Measurements from ENCODE around the gene COL27A1. TPM values are rescaled to one million over a fixed set of nuclear protein-coding genes. Genes with fewer than 3 reads are reported as not detected.

COL27A1 gene
- total RNA-seq, 1 donor from 2014 or later, result 0.33 TPM

- Mint-ChIP-seq H3K36me3 (ENCODE audit: low read depth) (no peaks in the 10 kb centered on the region), H3K4me3 (no peak overlapping the region), H3K27ac (no peak overlapping the region), H3K4me1 (no peaks in the 10 kb centered on the region), H3K27me3 (peaks cover 6% of the 10 kb centered on the region), H3K9me3 (no peaks in the 10 kb centered on the region)
- intact Hi-C loops (cut with micrococcal nuclease), result no loop called here
- ChIA-PET POLR2A (no interaction called here), CTCF (no interaction called here)
- TF ChIP-seq, protein P1, sequence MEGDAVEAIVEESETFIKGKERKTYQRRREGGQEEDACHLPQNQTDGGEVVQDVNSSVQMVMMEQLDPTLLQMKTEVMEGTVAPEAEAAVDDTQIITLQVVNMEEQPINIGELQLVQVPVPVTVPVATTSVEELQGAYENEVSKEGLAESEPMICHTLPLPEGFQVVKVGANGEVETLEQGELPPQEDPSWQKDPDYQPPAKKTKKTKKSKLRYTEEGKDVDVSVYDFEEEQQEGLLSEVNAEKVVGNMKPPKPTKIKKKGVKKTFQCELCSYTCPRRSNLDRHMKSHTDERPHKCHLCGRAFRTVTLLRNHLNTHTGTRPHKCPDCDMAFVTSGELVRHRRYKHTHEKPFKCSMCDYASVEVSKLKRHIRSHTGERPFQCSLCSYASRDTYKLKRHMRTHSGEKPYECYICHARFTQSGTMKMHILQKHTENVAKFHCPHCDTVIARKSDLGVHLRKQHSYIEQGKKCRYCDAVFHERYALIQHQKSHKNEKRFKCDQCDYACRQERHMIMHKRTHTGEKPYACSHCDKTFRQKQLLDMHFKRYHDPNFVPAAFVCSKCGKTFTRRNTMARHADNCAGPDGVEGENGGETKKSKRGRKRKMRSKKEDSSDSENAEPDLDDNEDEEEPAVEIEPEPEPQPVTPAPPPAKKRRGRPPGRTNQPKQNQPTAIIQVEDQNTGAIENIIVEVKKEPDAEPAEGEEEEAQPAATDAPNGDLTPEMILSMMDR (IDR thresholded peaks at IDR 0.05), result no peak
- DNase-seq (no peak), ATAC-seq (ENCODE audit: low read depth) (no peak)
These were observed 17.5 kb upstream of the COL27A1 start for GRCh38 chr9:114137831-114138230.

GRCh38 chr9:114138552-114138971, 16.8 kb upstream of the COL27A1 start:
- ChIA-PET CTCF (no interaction called here), POLR2A (no interaction called here)
- no peak overlapping the region for H3K4me3 Mint-ChIP-seq
- intact Hi-C loops (cut with micrococcal nuclease), result no loop called here
- H3K36me3 Mint-ChIP-seq (ENCODE audit: low read depth), result no peaks in the 10 kb centered on the region
- TF ChIP-seq, protein P1 (IDR thresholded peaks at IDR 0.05), result no peak
- no peaks in the 10 kb centered on the region for H3K9me3 Mint-ChIP-seq
- ATAC-seq (ENCODE audit: low read depth), result no peak
- DNase-seq, result no peak
- no peak overlapping the region for H3K27ac Mint-ChIP-seq
- no peaks in the 10 kb centered on the region for H3K4me1 Mint-ChIP-seq
- peaks cover 6% of the 10 kb centered on the region for H3K27me3 Mint-ChIP-seq

GRCh38 chr9:114139071-114139470, 16.3 kb upstream of the COL27A1 start:
- Mint-ChIP-seq H3K27me3 (peaks cover 6% of the 10 kb centered on the region), H3K4me1 (no peaks in the 10 kb centered on the region), H3K9me3 (no peaks in the 10 kb centered on the region), H3K27ac (no peak overlapping the region), H3K36me3 (ENCODE audit: low read depth) (no peaks in the 10 kb centered on the region), H3K4me3 (no peak overlapping the region)
- intact Hi-C loops (cut with micrococcal nuclease), result no loop called here
- ATAC-seq (ENCODE audit: low read depth), result no peak
- DNase-seq, result no peak
- CTCF ChIA-PET, result no interaction called here
- TF ChIP-seq, protein P1 (IDR thresholded peaks at IDR 0.05), result no peak
- POLR2A ChIA-PET, result no interaction called here

GRCh38 chr9:114140401-114140800, 14.9 kb upstream of the COL27A1 start:
- DNase-seq (no peak), ATAC-seq (ENCODE audit: low read depth) (no peak)
- H3K27me3 Mint-ChIP-seq, result peaks cover 6% of the 10 kb centered on the region
- TF ChIP-seq, protein P1 (IDR thresholded peaks at IDR 0.05), result no peak
- H3K27ac Mint-ChIP-seq, result no peak overlapping the region
- H3K4me1 Mint-ChIP-seq, result no peaks in the 10 kb centered on the region
- H3K36me3 Mint-ChIP-seq (ENCODE audit: low read depth), result no peaks in the 10 kb centered on the region
- no peak overlapping the region for H3K4me3 Mint-ChIP-seq
- CTCF ChIA-PET, result interaction anchor here (1.1 to 1.3 kb wide), 2 partner anchors 144 to 151 kb away, joined by 3 read pairs; no protein-coding TSS in a partner anchor
- POLR2A ChIA-PET, result no interaction called here
- no peaks in the 10 kb centered on the region for H3K9me3 Mint-ChIP-seq
- intact Hi-C loops (cut with micrococcal nuclease), result no loop called here

DNA sequence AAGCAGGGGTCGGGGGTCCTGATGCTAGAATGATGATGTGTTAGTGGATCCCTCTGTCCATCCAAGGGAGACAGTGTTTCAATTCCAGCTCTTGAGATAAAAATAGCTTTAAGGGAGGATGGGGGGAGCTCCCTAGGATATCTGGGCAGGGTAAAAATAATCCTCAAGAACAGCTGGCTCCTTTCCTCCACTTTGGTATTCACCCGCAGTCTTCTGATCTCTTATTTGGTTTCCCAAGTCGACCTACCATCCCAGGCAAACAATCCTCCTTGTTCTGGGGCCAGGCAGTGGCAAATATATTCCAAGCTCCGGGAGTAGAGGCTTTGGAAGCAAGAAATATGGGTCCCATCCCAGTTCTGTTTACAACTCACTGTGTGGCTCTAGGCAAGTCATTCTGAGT, 14.5 kb upstream of the COL27A1 start:
- H3K27ac Mint-ChIP-seq, result no peak overlapping the region

More for the DNA sequence above, 14.5 kb upstream of the COL27A1 start:
- ChIA-PET CTCF (interaction anchor here (1.1 to 1.3 kb wide), 2 partner anchors 144 to 150 kb away, joined by 3 read pairs; no protein-coding TSS in a partner anchor), POLR2A (no interaction called here)
- no peak for ATAC-seq (ENCODE audit: low read depth)
- intact Hi-C loops (cut with micrococcal nuclease), result no loop called here
- DNase-seq, result no peak
- TF ChIP-seq, protein P1 (IDR thresholded peaks at IDR 0.05), result no peak
- peaks cover 6% of the 10 kb centered on the region for H3K27me3 Mint-ChIP-seq
- H3K9me3 Mint-ChIP-seq, result no peaks in the 10 kb centered on the region
- no peak overlapping the region for H3K4me3 Mint-ChIP-seq
- no peaks in the 10 kb centered on the region for H3K36me3 Mint-ChIP-seq (ENCODE audit: low read depth)
- H3K4me1 Mint-ChIP-seq, result no peaks in the 10 kb centered on the region

Measured in activated B cell treated with CpG ODN at 0.5 μM for 24 hours (primary cell).